Left ventricle myocardium inferior (tissue), 1 donor: ENCODE data around the gene FANCM. TPM values are rescaled to one million over a fixed set of nuclear protein-coding genes. Genes with fewer than 3 reads are reported as not detected.

Source experiments
- DNase-seq: peaks from one replicate; pipeline ENCODE4 v3.0.0-alpha.2; 2020
- H3K27ac ChIP-seq: fragments of 200-600 bp; replicated peaks from 2 replicates; pipeline ENCODE4 v1.8.0; 2021
- H3K27me3 ChIP-seq: fragments of 200-600 bp; 2 replicates; pipeline ENCODE4 v1.8.0; 2021; ENCODE audit warnings: low read depth
- H3K36me3 ChIP-seq: fragments of 200-600 bp; 2 replicates; pipeline ENCODE4 v1.8.0; 2021
- H3K4me1 ChIP-seq: fragments of 200-600 bp; 2 replicates; pipeline ENCODE4 v1.8.0; 2021
- H3K4me3 ChIP-seq: fragments of 200-600 bp; 2 replicates; pipeline ENCODE4 v1.8.0; 2021; ENCODE audit warnings: mild to moderate bottlenecking, moderate library complexity
- H3K9me3 ChIP-seq: fragments of 200-600 bp; replicated peaks from 2 replicates; pipeline ENCODE4 v1.8.0; 2021
- intact Hi-C: fragments of 100-400 bp; cut with micrococcal nuclease; formaldehyde crosslinking; loops from one replicate; pipeline ENCODE4 v1.11.0; 2022
- total RNA-seq: library from RNA; stranded (reverse); fragmentation: NEBNext Ultra II Directional; extraction: Animal tissue kit (Norgen Biotek cat#: 25700); gene quantifications from one replicate; pipeline ENCODE4 v1.2.1, GENCODE V29; 2021
- TF ChIP-seq, protein P1 (sequence below): fragments of 200-600 bp; IDR thresholded peaks from 2 replicates; pipeline ENCODE4 v1.8.0; 2021; ENCODE audit warnings: antibody characterized with exemption, mild to moderate bottlenecking, borderline replicate concordance
- donor health status: DM: no; HTN: yes; CAD: no; lungs with severe emphysema.

Gene FANCM
- total RNA-seq, 1 donor from 2014 or later = 2.7 TPM

DNA sequence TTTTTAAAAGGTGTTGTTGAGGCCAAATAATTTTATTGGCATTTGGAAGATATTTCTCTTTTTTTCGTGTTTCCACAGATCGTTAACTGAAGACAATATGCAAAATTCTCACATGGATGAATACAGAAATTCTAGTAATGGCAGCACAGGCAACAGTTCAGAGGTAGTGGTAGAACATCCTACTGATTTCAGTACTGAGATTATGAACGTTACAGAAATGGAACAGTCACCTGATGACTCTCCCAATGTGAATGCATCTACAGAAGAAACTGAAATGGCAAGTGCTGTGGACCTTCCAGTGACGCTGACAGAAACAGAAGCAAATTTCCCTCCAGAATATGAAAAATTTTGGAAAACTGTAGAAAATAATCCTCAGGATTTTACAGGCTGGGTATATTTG lies 40.6 kb upstream of the FANCM start:
- H3K4me3 ChIP-seq = no peak overlapping the region
- no peak overlapping the region for H3K27ac ChIP-seq
- no peaks in the 10 kb centered on the region for H3K9me3 ChIP-seq
- intact Hi-C loops = no loop called here
- peaks cover 14% of the 10 kb centered on the region for H3K4me1 ChIP-seq
- no peaks in the 10 kb centered on the region for H3K27me3 ChIP-seq
- no peak for DNase-seq
- TF ChIP-seq, protein P1, sequence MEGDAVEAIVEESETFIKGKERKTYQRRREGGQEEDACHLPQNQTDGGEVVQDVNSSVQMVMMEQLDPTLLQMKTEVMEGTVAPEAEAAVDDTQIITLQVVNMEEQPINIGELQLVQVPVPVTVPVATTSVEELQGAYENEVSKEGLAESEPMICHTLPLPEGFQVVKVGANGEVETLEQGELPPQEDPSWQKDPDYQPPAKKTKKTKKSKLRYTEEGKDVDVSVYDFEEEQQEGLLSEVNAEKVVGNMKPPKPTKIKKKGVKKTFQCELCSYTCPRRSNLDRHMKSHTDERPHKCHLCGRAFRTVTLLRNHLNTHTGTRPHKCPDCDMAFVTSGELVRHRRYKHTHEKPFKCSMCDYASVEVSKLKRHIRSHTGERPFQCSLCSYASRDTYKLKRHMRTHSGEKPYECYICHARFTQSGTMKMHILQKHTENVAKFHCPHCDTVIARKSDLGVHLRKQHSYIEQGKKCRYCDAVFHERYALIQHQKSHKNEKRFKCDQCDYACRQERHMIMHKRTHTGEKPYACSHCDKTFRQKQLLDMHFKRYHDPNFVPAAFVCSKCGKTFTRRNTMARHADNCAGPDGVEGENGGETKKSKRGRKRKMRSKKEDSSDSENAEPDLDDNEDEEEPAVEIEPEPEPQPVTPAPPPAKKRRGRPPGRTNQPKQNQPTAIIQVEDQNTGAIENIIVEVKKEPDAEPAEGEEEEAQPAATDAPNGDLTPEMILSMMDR = no peak
- H3K36me3 ChIP-seq = peaks cover 52% of the 10 kb centered on the region

DNA sequence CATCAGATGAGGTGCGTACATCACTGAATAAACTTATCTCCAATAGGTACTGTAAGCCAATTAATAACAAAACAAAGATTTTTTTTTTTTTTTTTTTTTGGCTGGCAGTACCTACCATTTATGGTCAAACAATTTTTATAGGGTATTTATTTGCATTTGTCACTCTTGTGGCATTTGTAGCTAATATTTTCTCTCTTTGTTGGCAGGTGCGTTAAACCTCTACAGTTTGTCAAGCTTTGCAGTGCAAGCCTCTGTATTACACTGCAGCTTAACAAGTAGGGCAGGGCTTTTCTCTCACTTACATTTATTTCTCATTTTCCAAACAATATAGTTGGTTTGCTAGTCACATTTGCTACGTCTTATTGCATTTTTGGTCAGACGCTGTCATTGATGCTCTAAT lies 39.5 kb upstream of the FANCM start:
- DNase-seq = no peak
- intact Hi-C loops = no loop called here
- peaks cover 63% of the 10 kb centered on the region for H3K36me3 ChIP-seq
- no peak overlapping the region for H3K27ac ChIP-seq
- peaks cover 5% of the 10 kb centered on the region for H3K4me1 ChIP-seq
- H3K4me3 ChIP-seq = no peak overlapping the region
- TF ChIP-seq, protein P1 = no peak
- no peaks in the 10 kb centered on the region for H3K27me3 ChIP-seq
- no peaks in the 10 kb centered on the region for H3K9me3 ChIP-seq

DNA sequence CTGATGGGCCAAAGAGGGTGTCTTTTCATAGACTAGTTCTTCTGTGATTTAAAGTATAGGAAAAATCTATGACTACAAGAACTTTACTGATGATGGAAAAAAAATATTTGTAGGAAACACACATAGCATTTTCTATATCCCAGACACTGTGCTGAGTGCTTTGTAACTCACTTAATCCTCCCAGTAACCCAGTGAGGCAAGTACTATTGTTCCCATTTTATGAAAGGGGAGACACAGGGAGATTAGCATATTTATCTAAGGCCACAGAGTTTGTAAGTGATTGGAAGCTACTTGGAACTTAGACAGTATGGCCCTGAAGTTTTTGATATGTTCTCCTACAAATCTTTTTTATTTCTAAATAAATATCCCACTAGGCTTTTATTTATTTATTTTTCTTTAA lies 31.9 kb upstream of the FANCM start:
- DNase-seq = no peak
- TF ChIP-seq, protein P1 = no peak

DNA sequence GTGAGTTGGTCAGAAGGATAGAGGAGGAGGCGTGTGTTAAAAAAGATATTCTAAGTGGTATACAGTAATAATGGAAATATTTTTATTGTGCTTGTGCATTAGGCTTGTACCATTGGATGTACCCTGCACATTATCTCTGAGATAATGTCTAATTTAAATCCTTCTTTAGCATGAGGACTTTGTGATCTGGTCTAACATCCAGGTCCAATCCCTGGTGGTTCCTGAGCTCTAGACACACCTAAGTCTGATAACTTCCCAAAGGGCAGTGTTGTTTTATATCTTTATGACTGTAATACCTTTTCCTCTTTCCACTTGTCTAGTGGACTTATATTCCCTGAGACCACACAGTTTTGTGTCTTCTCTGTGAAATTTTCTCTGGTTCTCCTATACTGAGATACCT lies 31.2 kb upstream of the FANCM start:
- Histone ChIP-seq H3K27ac (no peak overlapping the region), H3K4me1 (no peaks in the 10 kb centered on the region), H3K4me3 (no peak overlapping the region), H3K9me3 (no peaks in the 10 kb centered on the region), H3K27me3 (no peaks in the 10 kb centered on the region), H3K36me3 (peaks cover 83% of the 10 kb centered on the region)
- intact Hi-C loops = no loop called here
- TF ChIP-seq, protein P1 = no peak
- DNase-seq = no peak

More for the DNA sequence above, 31.9 kb upstream of the FANCM start:
- Histone ChIP-seq H3K27me3 (no peaks in the 10 kb centered on the region), H3K4me1 (no peaks in the 10 kb centered on the region), H3K9me3 (no peaks in the 10 kb centered on the region), H3K4me3 (no peak overlapping the region), H3K36me3 (peaks cover 83% of the 10 kb centered on the region), H3K27ac (no peak overlapping the region)
- intact Hi-C loops = no loop called here

DNA sequence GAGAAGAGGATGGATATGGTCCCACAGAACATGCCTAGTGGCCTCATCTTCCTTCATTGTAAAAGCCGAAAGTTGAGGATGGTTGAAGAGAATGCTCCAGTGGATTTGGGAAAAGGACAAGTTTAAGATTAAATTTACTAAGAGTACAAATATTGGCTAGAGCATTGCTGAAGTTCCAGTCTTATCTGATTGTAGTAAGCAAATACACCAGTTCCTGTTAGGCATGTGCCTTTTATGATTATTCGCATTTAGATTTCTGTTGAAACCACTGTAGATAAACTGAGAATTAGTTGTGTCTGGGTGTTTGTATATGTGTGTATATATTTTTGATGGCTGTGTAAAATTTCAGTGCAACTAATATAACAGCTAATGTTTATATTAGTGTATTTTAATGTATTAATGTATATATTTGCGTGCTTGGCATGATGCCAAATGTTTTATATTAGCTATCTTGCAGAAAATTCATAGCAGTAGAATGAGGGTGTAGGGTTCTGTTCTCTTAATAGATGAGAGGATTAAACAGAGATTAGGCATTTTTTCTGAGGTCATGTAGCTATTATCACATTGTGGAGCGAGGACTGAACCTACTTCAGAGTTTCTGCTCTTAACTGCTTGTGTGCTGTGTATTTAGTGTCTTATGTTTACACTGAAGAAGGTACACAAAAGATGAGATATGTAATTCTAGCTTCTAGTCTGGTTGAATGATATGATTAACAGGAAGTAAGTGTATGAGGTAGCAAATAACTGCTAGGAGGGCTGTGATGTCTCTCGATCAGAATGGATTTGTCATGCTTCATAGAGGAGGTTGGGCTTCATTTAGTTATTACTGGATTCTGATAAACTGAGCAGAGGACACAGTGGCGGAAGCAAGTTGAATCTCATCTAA lies 22.6 kb upstream of the FANCM start:
- no peak for DNase-seq
- peaks cover 98% of the 10 kb centered on the region for H3K36me3 ChIP-seq
- intact Hi-C loops = no loop called here
- no peak overlapping the region for H3K27ac ChIP-seq
- H3K27me3 ChIP-seq = no peaks in the 10 kb centered on the region
- no peaks in the 10 kb centered on the region for H3K4me1 ChIP-seq
- TF ChIP-seq, protein P1 = no peak
- no peaks in the 10 kb centered on the region for H3K9me3 ChIP-seq
- H3K4me3 ChIP-seq = no peak overlapping the region
